Measurements from ENCODE around the gene HIBADH. TPM values are rescaled to one million over a fixed set of nuclear protein-coding genes. Genes with fewer than 3 reads are reported as not detected.

The HIBADH gene
- polyA plus RNA-seq, 2 of the 4 experiments (the other 2 are of a cell fraction), result 49.5 to 118 TPM

GRCh38 chr7:27564881-27565482 lies 97.7 kb downstream of the HIBADH start:
- ChIA-PET POLR2A (no interaction called here), CTCF (interaction anchor here (0.6 to 1.3 kb wide), 2 partner anchors 337 to 355 kb away, joined by 3 read pairs; no protein-coding TSS in a partner anchor)
- H3K9me3 ChIP-seq, result peaks cover 9% of the 10 kb centered on the region
- ATAC-seq (no peak), DNase-seq (ENCODE audit: low read depth in 1 of 2, low spot score in 1 of 2) (no peak), FAIRE-seq (no peak)
- 86% methylated on average over 4 of the region's 4 CpGs for WGBS (ENCODE audit: missing lambda C conversion rate)
- TF ChIP-seq CHD4 (IDR thresholded peaks at IDR 0.05; ENCODE audit: borderline replicate concordance), result no peak
- TF ChIP-seq FOXS1 (CRISPR knock-in tag; IDR thresholded peaks at IDR 0.05), result no peak
- no peak for TF ChIP-seq MYC (IDR thresholded peaks at IDR 0.05; ENCODE audit: borderline replicate concordance, low read length)
- TF ChIP-seq HOXB13 (CRISPR knock-in tag; IDR thresholded peaks at IDR 0.05; ENCODE audit: low read depth), result no peak
- TF ChIP-seq REST (IDR thresholded peaks at IDR 0.05), result no peak
- TF ChIP-seq ZFP36 (IDR thresholded peaks at IDR 0.05; ENCODE audit: borderline replicate concordance, partially characterized antibody), result no peak
- TF ChIP-seq, protein P1, sequence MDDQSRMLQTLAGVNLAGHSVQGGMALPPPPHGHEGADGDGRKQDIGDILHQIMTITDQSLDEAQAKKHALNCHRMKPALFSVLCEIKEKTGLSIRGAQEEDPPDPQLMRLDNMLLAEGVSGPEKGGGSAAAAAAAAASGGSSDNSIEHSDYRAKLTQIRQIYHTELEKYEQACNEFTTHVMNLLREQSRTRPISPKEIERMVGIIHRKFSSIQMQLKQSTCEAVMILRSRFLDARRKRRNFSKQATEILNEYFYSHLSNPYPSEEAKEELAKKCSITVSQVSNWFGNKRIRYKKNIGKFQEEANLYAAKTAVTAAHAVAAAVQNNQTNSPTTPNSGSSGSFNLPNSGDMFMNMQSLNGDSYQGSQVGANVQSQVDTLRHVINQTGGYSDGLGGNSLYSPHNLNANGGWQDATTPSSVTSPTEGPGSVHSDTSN (IDR thresholded peaks at IDR 0.05), result no peak
- H3K4me3 ChIP-seq, result no peak overlapping the region
- H3K4me2 ChIP-seq, result no peak overlapping the region
- no peak overlapping the region for H3K27ac ChIP-seq
- no peaks in the 10 kb centered on the region for H3K4me1 ChIP-seq

DNA sequence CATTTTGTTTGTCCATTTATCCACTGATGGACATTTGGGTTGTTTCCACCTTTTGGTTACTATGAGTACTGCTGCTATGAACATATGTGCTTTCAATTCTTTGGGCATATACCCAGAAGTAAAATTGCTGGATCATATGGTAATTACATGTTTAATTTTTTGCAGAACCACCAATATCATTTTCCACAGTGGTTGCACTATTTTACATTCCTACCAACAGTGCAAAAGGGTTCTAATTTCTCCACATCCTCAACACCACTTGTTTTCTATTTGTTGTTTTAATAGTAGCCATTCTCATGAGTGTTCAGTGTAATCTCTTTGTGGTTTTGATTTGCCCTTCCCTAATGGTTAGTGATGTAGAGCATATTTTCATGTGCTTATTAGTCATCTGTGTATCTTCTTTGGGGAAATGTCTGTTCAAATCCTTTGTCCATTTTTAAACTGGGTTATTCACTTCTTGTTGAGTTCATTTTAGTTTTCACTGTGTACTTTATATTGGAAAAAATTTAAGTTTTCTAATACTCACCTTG lies 101.9 kb downstream of the HIBADH start:
- H3K4me2 ChIP-seq, result no peak overlapping the region
- peaks cover 9% of the 10 kb centered on the region for H3K9me3 ChIP-seq
- no peaks in the 10 kb centered on the region for H3K4me1 ChIP-seq
- CTCF ChIA-PET, result no interaction called here
- no peak for TF ChIP-seq RNF2 (IDR thresholded peaks at IDR 0.05; ENCODE audit: borderline replicate concordance, low read depth)
- TF ChIP-seq KDM5A (IDR thresholded peaks at IDR 0.05), result no peak
- TF ChIP-seq MAZ (IDR thresholded peaks at IDR 0.05; ENCODE audit: borderline replicate concordance, low read depth, low read length), result no peak
- no peak for TF ChIP-seq SREBF2 (IDR thresholded peaks at IDR 0.05)
- TF ChIP-seq HOXB13 (CRISPR knock-in tag; IDR thresholded peaks at IDR 0.05; ENCODE audit: low read depth), result no peak
- TF ChIP-seq MAX (IDR thresholded peaks at IDR 0.05), result no peak
- no peak for TF ChIP-seq RFX5 (IDR thresholded peaks at IDR 0.05)
- TF ChIP-seq REST (IDR thresholded peaks at IDR 0.05), result no peak
- no peak for TF ChIP-seq TP53 (CRISPR knock-in tag; IDR thresholded peaks at IDR 0.05)
- no peak for TF ChIP-seq CHD2 (IDR thresholded peaks at IDR 0.05; ENCODE audit: low read length, partially characterized antibody)
- TF ChIP-seq, protein P2, sequence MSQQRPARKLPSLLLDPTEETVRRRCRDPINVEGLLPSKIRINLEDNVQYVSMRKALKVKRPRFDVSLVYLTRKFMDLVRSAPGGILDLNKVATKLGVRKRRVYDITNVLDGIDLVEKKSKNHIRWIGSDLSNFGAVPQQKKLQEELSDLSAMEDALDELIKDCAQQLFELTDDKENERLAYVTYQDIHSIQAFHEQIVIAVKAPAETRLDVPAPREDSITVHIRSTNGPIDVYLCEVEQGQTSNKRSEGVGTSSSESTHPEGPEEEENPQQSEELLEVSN (IDR thresholded peaks at IDR 0.05; ENCODE audit: borderline replicate concordance, low read depth), result no peak
- TF ChIP-seq HEYL (CRISPR knock-in tag; IDR thresholded peaks at IDR 0.05), result no peak
- H3K27ac ChIP-seq, result no peak overlapping the region
- POLR2A ChIA-PET, result no interaction called here
- DNase-seq (ENCODE audit: low read depth in 1 of 2, low spot score in 1 of 2), result no peak
- peak; percentile 61 for FAIRE-seq
- no peak overlapping the region for H3K4me3 ChIP-seq
- ATAC-seq, result no peak

All from A549 (cell line).